Fibroblast of lung (primary cell): ENCODE data around the gene GSK3A.

ENCODE experiments used
- EZH2 ChIP-seq: IDR thresholded peaks from 2 replicates; pipeline ENCODE4 v1.5.1; 2012; ENCODE audit warnings: low read length, control low read depth, mild to moderate bottlenecking; ENCODE audit errors: missing control alignments
- TF ChIP-seq, protein P1 (sequence below), 2 donors: IDR thresholded peaks in 1 of 2; conservative IDR thresholded peaks in 1 of 2; 1 replicate in 1 of 2; 2 replicates in 1 of 2; pipeline ENCODE4 v1.5.1; 2011 to 2012; ENCODE audit warnings: low read length in 2 of 2, control low read depth in 1 of 2, inconsistent platforms in 1 of 2, low read depth in 1 of 2, mild to moderate bottlenecking in 1 of 2

DNA sequence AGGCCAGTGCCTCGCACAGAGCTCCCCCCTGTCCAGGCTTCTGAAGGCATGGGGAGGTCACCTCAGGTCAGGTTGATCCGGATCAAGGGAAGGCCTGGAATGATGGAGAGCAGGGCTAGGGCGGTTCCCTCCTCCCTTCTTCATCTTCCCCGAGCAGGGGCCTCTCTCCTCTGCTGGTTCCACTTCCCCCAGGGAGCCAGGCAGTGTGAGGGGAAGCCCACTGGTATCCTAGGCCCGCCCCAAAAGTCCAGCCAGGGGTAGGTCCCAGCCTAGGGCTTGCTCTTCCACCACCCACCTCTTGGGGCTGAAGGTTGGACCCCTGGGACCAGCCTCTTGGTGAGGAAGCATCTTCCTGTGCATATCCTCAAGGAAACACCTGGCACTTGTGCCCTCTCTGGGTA lies 43.1 kb upstream of the GSK3A start:
- TF ChIP-seq, protein P1, sequence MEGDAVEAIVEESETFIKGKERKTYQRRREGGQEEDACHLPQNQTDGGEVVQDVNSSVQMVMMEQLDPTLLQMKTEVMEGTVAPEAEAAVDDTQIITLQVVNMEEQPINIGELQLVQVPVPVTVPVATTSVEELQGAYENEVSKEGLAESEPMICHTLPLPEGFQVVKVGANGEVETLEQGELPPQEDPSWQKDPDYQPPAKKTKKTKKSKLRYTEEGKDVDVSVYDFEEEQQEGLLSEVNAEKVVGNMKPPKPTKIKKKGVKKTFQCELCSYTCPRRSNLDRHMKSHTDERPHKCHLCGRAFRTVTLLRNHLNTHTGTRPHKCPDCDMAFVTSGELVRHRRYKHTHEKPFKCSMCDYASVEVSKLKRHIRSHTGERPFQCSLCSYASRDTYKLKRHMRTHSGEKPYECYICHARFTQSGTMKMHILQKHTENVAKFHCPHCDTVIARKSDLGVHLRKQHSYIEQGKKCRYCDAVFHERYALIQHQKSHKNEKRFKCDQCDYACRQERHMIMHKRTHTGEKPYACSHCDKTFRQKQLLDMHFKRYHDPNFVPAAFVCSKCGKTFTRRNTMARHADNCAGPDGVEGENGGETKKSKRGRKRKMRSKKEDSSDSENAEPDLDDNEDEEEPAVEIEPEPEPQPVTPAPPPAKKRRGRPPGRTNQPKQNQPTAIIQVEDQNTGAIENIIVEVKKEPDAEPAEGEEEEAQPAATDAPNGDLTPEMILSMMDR (conservative IDR thresholded peaks at IDR 0.05 in 1 of 2, IDR thresholded peaks at IDR 0.05 in 1 of 2; ENCODE audit: low read depth in 1 of 2, low read length in 2 of 2) = no peak
- TF ChIP-seq EZH2 = no peak
